CD4-positive, alpha-beta memory T cell (primary cell): Measurements from ENCODE around the gene CRELD2. TPM values are rescaled to one million over a fixed set of nuclear protein-coding genes. Genes with fewer than 3 reads are reported as not detected.

Experiments used
- CTCF ChIA-PET: fragments of 350-600 bp; sonication (Branson Sonifier 250); formaldehyde crosslinking; loops from one replicate; lab custom pipeline; 2021; ENCODE audit warnings: inconsistent platforms; ENCODE audit not compliant: partially characterized antibody; lab: Charles Lee
- POLR2A ChIA-PET: fragments of 350-600 bp; sonication (Branson Sonifier 250); formaldehyde crosslinking; loops from one replicate; lab custom pipeline; 2021; ENCODE audit not compliant: partially characterized antibody; lab: Charles Lee
- DNase-seq, 5 donors: peaks; one replicate each; pipeline versions ENCODE4 v3.0.0 to v3.0.0-alpha.2; 2020 to 2022; ENCODE audit warnings: mixed read lengths in 1 of 5
- H3K27ac ChIP-seq: one replicate; pipeline ENCODE4 v1.7.0; 2013; ENCODE audit warnings: low read depth, low read length
- H3K27me3 ChIP-seq: 2 replicates; pipeline ENCODE4 v1.7.0; 2013; ENCODE audit warnings: mild to moderate bottlenecking, low read length, moderate library complexity; ENCODE audit not compliant: insufficient read depth
- H3K36me3 ChIP-seq: 2 replicates; pipeline ENCODE4 v1.7.0; 2013; ENCODE audit warnings: mild to moderate bottlenecking, low read length, moderate library complexity; ENCODE audit not compliant: insufficient read depth
- H3K4me1 ChIP-seq: 2 replicates; pipeline ENCODE4 v1.7.0; 2013; ENCODE audit warnings: mild to moderate bottlenecking, low read length, moderate library complexity; ENCODE audit not compliant: insufficient read depth
- H3K4me3 ChIP-seq, 2 donors: one replicate each; pipeline ENCODE4 v1.7.0; 2013; ENCODE audit warnings: low read length in 2 of 2, mild to moderate bottlenecking in 1 of 2
- H3K9me3 ChIP-seq, 2 donors: one replicate each; pipeline ENCODE4 v1.7.0; 2013; ENCODE audit warnings: low read length in 2 of 2, control low read depth in 1 of 2; ENCODE audit not compliant: control insufficient read depth in 1 of 2
- H3K27ac Mint-ChIP-seq, 7 donors: one replicate each; pipeline ENCODE4 v1.8.0; 2020 to 2021; ENCODE audit warnings: mixed read lengths in 7 of 7, mild to moderate bottlenecking in 6 of 7, inconsistent platforms in 3 of 7, moderate library complexity in 3 of 7
- H3K27me3 Mint-ChIP-seq, 2 donors: one replicate each; pipeline ENCODE4 v1.8.0; 2020 to 2021; ENCODE audit warnings: mixed read lengths in 2 of 2
- H3K36me3 Mint-ChIP-seq, 2 donors: one replicate each; pipeline ENCODE4 v1.8.0; 2020 to 2021; ENCODE audit warnings: mixed read lengths in 2 of 2, inconsistent platforms in 1 of 2, mild to moderate bottlenecking in 1 of 2
- H3K4me1 Mint-ChIP-seq, 4 donors: one replicate each; pipeline ENCODE4 v1.8.0; 2020 to 2021; ENCODE audit warnings: mixed read lengths in 4 of 4, mild to moderate bottlenecking in 1 of 4
- H3K4me3 Mint-ChIP-seq, 8 donors: one replicate each; pipeline ENCODE4 v1.8.0; 2020 to 2021; ENCODE audit warnings: mixed read lengths in 8 of 8, mild to moderate bottlenecking in 7 of 8, moderate library complexity in 6 of 8, inconsistent platforms in 3 of 8
- H3K9me3 Mint-ChIP-seq, 8 donors: one replicate each; pipeline ENCODE4 v1.8.0; 2020 to 2021; ENCODE audit warnings: mixed read lengths in 8 of 8, mild to moderate bottlenecking in 5 of 8, inconsistent platforms in 3 of 8, moderate library complexity in 1 of 8
- intact Hi-C: fragments of 100-400 bp; cut with micrococcal nuclease; formaldehyde crosslinking; loops from one replicate; pipeline ENCODE4 v1.15.1; 2023
- polyA plus RNA-seq, 2 donors: library from polyadenylated mRNA; unstranded; fragments of 300-500 nt; fragmentation: Illumina TruSeq; gene quantifications; one replicate each; pipeline ENCODE4 v1.2.3, GENCODE V29; 2021
- total RNA-seq, 2 experiments: library from RNA; stranded (reverse); gene quantifications; one replicate each; pipeline ENCODE4 v1.2.3, GENCODE V29; 2021

Gene CRELD2
- total and polyA plus RNA-seq, 4 experiments from 2014 or later, result 36.0 to 46.1 (median 38.2) TPM

GRCh38 chr22:49886346-49887063, 31.9 kb upstream of the CRELD2 start:
- Mint-ChIP-seq H3K36me3 (peaks cover 63 to 69% of the 10 kb centered on the region in 2 donors), H3K4me1 (peaks cover 13 to 24% (median 19%) of the 10 kb centered on the region in 4 donors), H3K9me3 (peaks cover 0 to 6% (median 0%) of the 10 kb centered on the region in 8 donors), H3K27ac (peak overlapping the region in 1 of 7 donors; percentile 68), H3K27me3 (no peaks in the 10 kb centered on the region), H3K4me3 (peak overlapping the region in 1 of 8 donors; percentile 22)
- peaks cover 7% of the 10 kb centered on the region for H3K4me1 ChIP-seq
- no peaks in the 10 kb centered on the region for H3K9me3 ChIP-seq
- H3K36me3 ChIP-seq, result peaks cover 35% of the 10 kb centered on the region
- no peak for DNase-seq
- no peak overlapping the region for H3K27ac ChIP-seq
- H3K4me3 ChIP-seq, result no peak overlapping the region
- H3K27me3 ChIP-seq, result no peaks in the 10 kb centered on the region
- ChIA-PET POLR2A (no interaction called here), CTCF (no interaction called here)
- intact Hi-C loops, result loop anchor here (10.0 kb wide), 1 partner anchor 122 kb away; no protein-coding TSS in a partner anchor

GRCh38 chr22:49887064-49887451, 31.4 kb upstream of the CRELD2 start:
- Mint-ChIP-seq H3K27ac (peak overlapping the region in 1 of 7 donors; percentile 22), H3K9me3 (peaks cover 0 to 6% (median 0%) of the 10 kb centered on the region in 8 donors), H3K4me1 (peaks cover 10 to 19% (median 14%) of the 10 kb centered on the region in 4 donors), H3K36me3 (peaks cover 65 to 71% of the 10 kb centered on the region in 2 donors), H3K4me3 (peak overlapping the region in 1 of 8 donors; percentile 22), H3K27me3 (no peaks in the 10 kb centered on the region)
- no peak overlapping the region for H3K27ac ChIP-seq
- H3K9me3 ChIP-seq, result no peaks in the 10 kb centered on the region
- peaks cover 35% of the 10 kb centered on the region for H3K36me3 ChIP-seq
- H3K4me1 ChIP-seq, result peaks cover 2% of the 10 kb centered on the region
- no peaks in the 10 kb centered on the region for H3K27me3 ChIP-seq
- no peak for DNase-seq
- no peak overlapping the region for H3K4me3 ChIP-seq
- ChIA-PET POLR2A (no interaction called here), CTCF (no interaction called here)
- intact Hi-C loops, result loop anchor here (10.0 kb wide), 1 partner anchor 122 kb away; no protein-coding TSS in a partner anchor

- Mint-ChIP-seq H3K9me3 (peaks cover 0 to 6% (median 0%) of the 10 kb centered on the region in 8 donors), H3K27ac (no peak overlapping the region), H3K4me3 (no peak overlapping the region), H3K27me3 (no peaks in the 10 kb centered on the region), H3K4me1 (peaks cover 6 to 14% (median 10%) of the 10 kb centered on the region in 4 donors), H3K36me3 (peaks cover 65 to 71% of the 10 kb centered on the region in 2 donors)
- H3K9me3 ChIP-seq, result no peaks in the 10 kb centered on the region
- no peak overlapping the region for H3K4me3 ChIP-seq
- H3K4me1 ChIP-seq, result no peaks in the 10 kb centered on the region
- no peaks in the 10 kb centered on the region for H3K27me3 ChIP-seq
- DNase-seq, result no peak
- H3K36me3 ChIP-seq, result peaks cover 35% of the 10 kb centered on the region
- no peak overlapping the region for H3K27ac ChIP-seq
- intact Hi-C loops, result loop anchor here (10.0 kb wide), 1 partner anchor 123 kb away; no protein-coding TSS in a partner anchor
- ChIA-PET CTCF (no interaction called here), POLR2A (no interaction called here)
Observed at GRCh38 chr22:49887702-49888101, 30.7 kb upstream of the CRELD2 start.

GRCh38 chr22:49889071-49889470, 29.4 kb upstream of the CRELD2 start:
- Histone ChIP-seq H3K4me1 (no peaks in the 10 kb centered on the region), H3K4me3 (no peak overlapping the region), H3K27ac (no peak overlapping the region), H3K9me3 (no peaks in the 10 kb centered on the region), H3K36me3 (peaks cover 35% of the 10 kb centered on the region), H3K27me3 (no peaks in the 10 kb centered on the region)
- Mint-ChIP-seq H3K27ac (no peak overlapping the region), H3K27me3 (no peaks in the 10 kb centered on the region), H3K4me3 (no peak overlapping the region), H3K9me3 (peaks cover 0 to 8% (median 3%) of the 10 kb centered on the region in 8 donors), H3K4me1 (peaks cover 5 to 8% (median 6%) of the 10 kb centered on the region in 4 donors), H3K36me3 (peaks cover 56 to 70% of the 10 kb centered on the region in 2 donors)
- ChIA-PET POLR2A (no interaction called here), CTCF (interaction anchor here (1.7 kb wide), 1 partner anchor 8 kb away, joined by 4 read pairs; no protein-coding TSS in a partner anchor)
- no peak for DNase-seq
- intact Hi-C loops, result loop anchor here (10.0 kb wide), 1 partner anchor 124 kb away; no protein-coding TSS in a partner anchor

GRCh38 chr22:49892226-49892899, 26.1 kb upstream of the CRELD2 start:
- Histone ChIP-seq H3K36me3 (peaks cover 8% of the 10 kb centered on the region), H3K4me1 (no peaks in the 10 kb centered on the region), H3K27me3 (no peaks in the 10 kb centered on the region), H3K27ac (no peak overlapping the region), H3K9me3 (no peaks in the 10 kb centered on the region), H3K4me3 (no peak overlapping the region)
- ChIA-PET POLR2A (no interaction called here), CTCF (interaction anchor here (0.7 kb wide), 1 partner anchor 94 kb away, joined by 3 read pairs; no protein-coding TSS in a partner anchor)
- Mint-ChIP-seq H3K36me3 (peaks cover 35 to 57% of the 10 kb centered on the region in 2 donors), H3K27ac (peak overlapping the region in 1 of 7 donors; percentile 15), H3K4me3 (no peak overlapping the region), H3K27me3 (no peaks in the 10 kb centered on the region), H3K9me3 (peaks cover 0 to 9% (median 5%) of the 10 kb centered on the region in 8 donors), H3K4me1 (peaks cover 8 to 15% (median 11%) of the 10 kb centered on the region in 4 donors)
- intact Hi-C loops, result no loop called here
- no peak for DNase-seq

GRCh38 chr22:49893025-49893424, 25.4 kb upstream of the CRELD2 start:
- H3K36me3 ChIP-seq, result peaks cover 1% of the 10 kb centered on the region
- no peaks in the 10 kb centered on the region for H3K9me3 ChIP-seq
- no peak overlapping the region for H3K4me3 Mint-ChIP-seq
- peaks cover 29 to 53% of the 10 kb centered on the region in 2 donors for H3K36me3 Mint-ChIP-seq
- H3K27ac ChIP-seq, result no peak overlapping the region
- peaks cover 8 to 15% (median 11%) of the 10 kb centered on the region in 4 donors for H3K4me1 Mint-ChIP-seq
- peak overlapping the region in 4 of 7 donors; percentile 15 to 67 (median 38) for H3K27ac Mint-ChIP-seq
- CTCF ChIA-PET, result no interaction called here
- H3K27me3 ChIP-seq, result no peaks in the 10 kb centered on the region
- intact Hi-C loops, result no loop called here
- no peaks in the 10 kb centered on the region for H3K4me1 ChIP-seq
- no peak overlapping the region for H3K4me3 ChIP-seq
- peaks cover 0 to 9% (median 5%) of the 10 kb centered on the region in 8 donors for H3K9me3 Mint-ChIP-seq
- no peak for DNase-seq
- H3K27me3 Mint-ChIP-seq, result no peaks in the 10 kb centered on the region
- POLR2A ChIA-PET, result no interaction called here
